Panc1 (cell line): Measurements from ENCODE around the gene CAMK2A. TPM values are rescaled to one million over a fixed set of nuclear protein-coding genes. Genes with fewer than 3 reads are reported as not detected.
A peak's percentile ranks its signal among the peaks of the same experiment; 100 is the strongest.

ENCODE experiments used
- ATAC-seq: fragments of 200-7000 bp; cut with Tn5 transposase; 2 replicates; pipeline ENCODE4 v1.9.1; 2020; ENCODE audit warnings: mild to moderate bottlenecking, moderate library complexity
- BruUV-seq: library from RNA; stranded (reverse); fragments of 400-500 nt; replicated peaks from 2 replicates; lab custom pipeline; 2021; lab: Mats Ljungman, UMichigan
- CTCF ChIA-PET: fragments of 300-600 bp; sonication (Branson Sonifier 250); formaldehyde crosslinking; loops from one replicate; lab custom pipeline; 2022; ENCODE audit warnings: antibody characterized with exemption; lab: Charles Lee
- POLR2A ChIA-PET: fragments of 300-600 bp; sonication (Branson Sonifier 250); formaldehyde crosslinking; loops from one replicate; lab custom pipeline; 2022; ENCODE audit warnings: antibody characterized with exemption; lab: Charles Lee
- DNase-seq: peaks from one replicate; pipeline ENCODE4 v3.0.0-alpha.2; 2010; ENCODE audit warnings: low read depth, low spot score
- H3K27ac ChIP-seq: 2 replicates; pipeline ENCODE4 v1.5.1; 2011; ENCODE audit warnings: mild to moderate bottlenecking, low read length, inconsistent platforms
- H3K27me3 ChIP-seq: fragments of 200-500 bp; sonication (Bioruptor generic); 2 replicates; pipeline ENCODE4 v1.6.0; 2014; ENCODE audit warnings: low read length, inconsistent platforms; ENCODE audit not compliant: control insufficient read depth, insufficient read depth
- H3K36me3 ChIP-seq: fragments of 200-500 bp; sonication (Bioruptor generic); 2 replicates; pipeline ENCODE4 v1.5.1; 2014; ENCODE audit warnings: inconsistent platforms, mild to moderate bottlenecking, low read length, moderate library complexity; ENCODE audit not compliant: control insufficient read depth, insufficient read depth
- H3K4me1 ChIP-seq: 2 replicates; pipeline ENCODE4 v1.5.1; 2011; ENCODE audit warnings: inconsistent platforms, mild to moderate bottlenecking, low read length, moderate library complexity; ENCODE audit not compliant: control insufficient read depth, insufficient read depth
- H3K4me3 ChIP-seq, 2 experiments: 2 replicates each; pipeline ENCODE4 v1.5.1; 2011 to 2012; ENCODE audit warnings: low read depth in 2 of 2, low read length in 2 of 2, mild to moderate bottlenecking in 2 of 2, inconsistent platforms in 1 of 2, moderate library complexity in 1 of 2
- H3K9me3 ChIP-seq: fragments of 200-500 bp; sonication (Bioruptor generic); 2 replicates; pipeline ENCODE4 v1.5.1; 2014; ENCODE audit warnings: low read depth, mild to moderate bottlenecking, inconsistent platforms, low read length, moderate library complexity; ENCODE audit not compliant: control insufficient read depth, insufficient read depth
- CTCF ChIP-seq: fragments of 450-650 bp; IDR thresholded peaks from 2 replicates; pipeline ENCODE4 v1.5.1; 2017; ENCODE audit warnings: mild to moderate bottlenecking
- POLR2AphosphoS5 ChIP-seq: IDR thresholded peaks from 2 replicates; pipeline ENCODE4 v1.6.1; 2012; ENCODE audit warnings: mild to moderate bottlenecking, low read depth, low read length, moderate library complexity
- REST ChIP-seq, 2 experiments: IDR thresholded peaks; 2 replicates each; pipeline ENCODE4 v1.6.1; 2011 to 2012; ENCODE audit warnings: low read depth in 2 of 2, control low read depth in 1 of 2, low read length in 1 of 2, mild to moderate bottlenecking in 1 of 2, moderate library complexity in 1 of 2; ENCODE audit not compliant: insufficient read depth in 1 of 2
- SIN3A ChIP-seq: IDR thresholded peaks from 2 replicates; pipeline ENCODE4 v1.6.1; 2012; ENCODE audit warnings: low read depth, mild to moderate bottlenecking, low read length, moderate library complexity, borderline replicate concordance; ENCODE audit not compliant: insufficient read depth
- TCF7L2 ChIP-seq: IDR thresholded peaks from 2 replicates; pipeline ENCODE4 v1.6.1; 2011; ENCODE audit warnings: mild to moderate bottlenecking, low read depth, low read length, inconsistent platforms
- in situ Hi-C: cut with HindIII; loops from 2 replicates; pipeline ENCODE4 v1.10.0; 2016; ENCODE audit warnings: low sequenced_read_pairs, low pct_unique_long_range_greater_than_20kb
- intact Hi-C: fragments of 100-400 bp; cut with micrococcal nuclease; formaldehyde crosslinking; loops from one replicate; pipeline ENCODE4 v1.10.0; 2022; ENCODE audit not compliant: unreplicated experiment
- total RNA-seq: library from RNA; stranded (reverse); gene quantifications from one replicate; pipeline ENCODE4 v1.2.1, GENCODE V29; 2021; ENCODE audit not compliant: unreplicated experiment

The CAMK2A gene
- total RNA-seq, 1 experiment from 2014 or later, result 0.51 TPM

GRCh38 chr5:150190987-150191386 is 98.6 kb downstream of the CAMK2A start:
- intact Hi-C loops, result no loop called here
- no peak for DNase-seq
- ATAC-seq, result peak; percentile 31; the same call in 1 of the 2 replicates
- H3K36me3 ChIP-seq, result no peaks in the 10 kb centered on the region
- no TSS peak for BruUV-seq
- no peak overlapping the region for H3K27ac ChIP-seq
- ChIA-PET POLR2A (no interaction called here), CTCF (interaction anchor here (0.7 kb wide), 1 partner anchor 74 kb away, joined by 4 read pairs; no protein-coding TSS in a partner anchor)
- no peak overlapping the region for H3K4me3 ChIP-seq
- in situ Hi-C loops, result no loop called here
- peaks cover 9% of the 10 kb centered on the region for H3K27me3 ChIP-seq
- TF ChIP-seq POLR2AphosphoS5 (no peak), TCF7L2 (no peak), REST (IDR thresholded peaks at IDR 0.05; ENCODE audit: insufficient read depth in 1 of 2, low read depth in 2 of 2, low read length in 1 of 2) (no peak), CTCF (no peak), SIN3A (no peak)
- H3K4me1 ChIP-seq, result no peaks in the 10 kb centered on the region
- H3K9me3 ChIP-seq, result no peaks in the 10 kb centered on the region

- no peak for DNase-seq
- intact Hi-C loops (no loop called here), in situ Hi-C loops (no loop called here)
- H3K9me3 ChIP-seq, result no peaks in the 10 kb centered on the region
- CTCF ChIA-PET, result interaction anchor here (0.7 kb wide), 1 partner anchor 74 kb away, joined by 4 read pairs; no protein-coding TSS in a partner anchor
- H3K27me3 ChIP-seq, result peaks cover 9% of the 10 kb centered on the region
- POLR2A ChIA-PET, result no interaction called here
- H3K36me3 ChIP-seq, result no peaks in the 10 kb centered on the region
- ATAC-seq, result no peak
- H3K27ac ChIP-seq, result no peak overlapping the region
- H3K4me3 ChIP-seq, result no peak overlapping the region
- no peak for TF ChIP-seq SIN3A
- no peak for TF ChIP-seq TCF7L2
- TF ChIP-seq CTCF, result no peak
- TF ChIP-seq REST (IDR thresholded peaks at IDR 0.05; ENCODE audit: insufficient read depth in 1 of 2, low read depth in 2 of 2, low read length in 1 of 2), result no peak
- TF ChIP-seq POLR2AphosphoS5, result no peak
- no TSS peak for BruUV-seq
- no peaks in the 10 kb centered on the region for H3K4me1 ChIP-seq
Observed at GRCh38 chr5:150190503-150190979, 99.0 kb downstream of the CAMK2A start.
